ENCODE results near the gene ACVR1C. TPM values are rescaled to one million over a fixed set of nuclear protein-coding genes. Genes with fewer than 3 reads are reported as not detected.

Gene ACVR1C
- total and polyA plus RNA-seq, 2 of the 8 experiments (the other 6 are each of a cell fraction or from before 2014, with no cell fraction given), result 0.21 to 0.52 TPM

DNA sequence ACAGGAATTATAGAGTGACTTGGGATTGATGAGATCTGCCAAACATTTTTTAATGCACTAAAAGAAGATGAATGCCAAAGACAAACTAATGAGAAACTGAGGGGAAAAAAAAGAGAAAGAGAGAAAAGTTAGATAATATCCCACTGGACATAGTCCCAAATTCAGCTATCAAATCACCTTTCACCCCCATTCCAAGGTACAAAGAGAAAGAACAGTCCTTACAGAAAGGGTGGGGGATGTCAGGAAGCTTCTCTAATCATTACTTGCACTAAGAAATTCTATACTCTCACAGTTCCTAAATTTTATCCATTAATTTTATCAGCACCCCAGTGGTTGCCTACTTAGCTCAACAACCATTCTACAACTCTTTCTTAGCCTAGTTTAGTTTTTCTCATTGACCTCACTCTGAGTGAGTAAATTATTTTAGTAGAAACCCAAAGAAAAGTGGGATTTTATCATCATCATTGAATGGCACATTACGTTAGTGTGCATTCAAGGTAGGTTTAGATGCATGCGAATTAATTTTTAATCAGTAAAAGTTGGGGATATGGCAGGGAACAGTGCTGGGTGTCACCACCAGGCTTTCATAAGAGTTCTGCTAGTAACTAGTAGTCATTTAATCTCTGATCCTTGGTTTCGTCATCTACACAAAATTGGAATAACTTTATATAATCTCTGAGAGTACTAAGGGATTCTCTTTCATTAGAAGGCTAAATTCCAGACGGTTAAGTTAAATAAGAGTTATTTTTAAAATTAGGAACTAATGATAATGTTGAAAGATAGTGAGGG is 99.5 kb downstream of the ACVR1C start:
- H3K27me3 ChIP-seq (replicated peaks in 1 of 4; ENCODE audit: control insufficient read depth in 3 of 4, extremely low read depth in 1 of 4, insufficient read depth in 3 of 4, low read length in 3 of 4), result no peaks in the 10 kb centered on the region
- H3K23ac ChIP-seq (ENCODE audit: insufficient read length), result no peak overlapping the region
- no peak overlapping the region for H2BK5ac ChIP-seq (ENCODE audit: low read depth, low read length)
- ChIA-PET CTCF (ENCODE audit: partially characterized antibody) (interaction anchor here (1.3 kb wide), 2 partner anchors 69 to 193 kb away, joined by 3 read pairs; no protein-coding TSS in a partner anchor), POLR2A (ENCODE audit: partially characterized antibody) (no interaction called here)
- H4K20me1 ChIP-seq (replicated peaks in 1 of 2; ENCODE audit: control insufficient read depth in 1 of 2, insufficient read depth in 2 of 2, low read length in 2 of 2), result no peaks in the 10 kb centered on the region
- H3K4me1 ChIP-seq (replicated peaks in 1 of 4; ENCODE audit: control insufficient read depth in 3 of 4, insufficient read depth in 4 of 4, low read length in 3 of 4), result no peaks in the 10 kb centered on the region
- DNase-seq (ENCODE audit: low read depth in 1 of 2, low spot score in 2 of 2), result no peak
- no peak overlapping the region for H3K56ac ChIP-seq (replicated peaks; ENCODE audit: insufficient read length, low read depth, low read length)
- FAIRE-seq, result no peak
- no peak overlapping the region for H3K18ac ChIP-seq (ENCODE audit: extremely low read depth, low read length)
- no peaks in the 10 kb centered on the region for H3K9me3 ChIP-seq (ENCODE audit: insufficient read depth in 2 of 2, low read depth in 1 of 2, low read length in 1 of 2)
- no peaks in the 10 kb centered on the region for H3K36me3 ChIP-seq (ENCODE audit: control insufficient read depth in 2 of 4, insufficient read depth in 4 of 4, low read length in 3 of 4)
- H3K23me2 ChIP-seq (ENCODE audit: low read depth, low read length), result no peaks in the 10 kb centered on the region
- WGBS, 2 experiments (ENCODE audit: extremely low coverage in 1 of 2, insufficient coverage in 1 of 2, insufficient read length in 1 of 2, insufficient replicate concordance in 2 of 2, low coverage in 1 of 2, low lambda C conversion rate in 2 of 2, missing lambda C conversion rate in 1 of 2), result 98% methylated on average over 4 of the region's 4 CpGs; no CpG with 5 or more reads in 1 of the 2 experiments
- no peak overlapping the region for H3K4me3 ChIP-seq (ENCODE audit: extremely low read depth in 1 of 4, insufficient read depth in 2 of 4, low read depth in 3 of 4, low read length in 4 of 4)
- no peak overlapping the region for H4K8ac ChIP-seq (ENCODE audit: extremely low read depth, insufficient read depth, low read length)
- H3K79me2 ChIP-seq (ENCODE audit: control insufficient read depth in 1 of 2, insufficient read depth in 2 of 2, low read length in 2 of 2), result no peaks in the 10 kb centered on the region
- no peak overlapping the region for H3K27ac ChIP-seq (ENCODE audit: low read depth, low read length)
- no peak overlapping the region for H2AK5ac ChIP-seq (ENCODE audit: low read depth, low read length)
- no peak overlapping the region for H3K14ac ChIP-seq (ENCODE audit: insufficient read length)
- H3K79me1 ChIP-seq (ENCODE audit: low read depth, low read length), result no peaks in the 10 kb centered on the region
- no peak overlapping the region for H2BK15ac ChIP-seq (ENCODE audit: low read length)
- H2AFZ ChIP-seq (ENCODE audit: low read length), result no peak overlapping the region
- no peak overlapping the region for H4K5ac ChIP-seq (ENCODE audit: insufficient read length, low read depth, low read length)
- no peak overlapping the region for H3K4me2 ChIP-seq (ENCODE audit: insufficient read depth in 1 of 2, low read depth in 2 of 2, low read length in 2 of 2)
- no peak overlapping the region for H2BK120ac ChIP-seq (replicated peaks; ENCODE audit: low read depth, low read length)
- no peak overlapping the region for H3K9ac ChIP-seq (replicated peaks in 1 of 4; ENCODE audit: extremely low read depth in 1 of 4, low read depth in 3 of 4, low read length in 3 of 4)
- no peak overlapping the region for H3K4ac ChIP-seq (replicated peaks; ENCODE audit: insufficient read length, low read depth, low read length)
- H2BK20ac ChIP-seq (ENCODE audit: low read length), result no peak overlapping the region
- H2BK12ac ChIP-seq (ENCODE audit: low read depth, low read length), result no peak overlapping the region
- H4K91ac ChIP-seq (replicated peaks; ENCODE audit: insufficient read length, low read length), result no peak overlapping the region
- TF ChIP-seq YY1 (IDR thresholded peaks at IDR 0.05; ENCODE audit: low read depth, low read length) (no peak), SP1 (IDR thresholded peaks at IDR 0.05; ENCODE audit: low read depth, low read length) (no peak), CTCF (IDR thresholded peaks at IDR 0.05; ENCODE audit: control extremely low read depth in 1 of 3, insufficient read depth in 1 of 3, low read depth in 1 of 3, low read length in 3 of 3) (no peak), HDAC6 (IDR thresholded peaks at IDR 0.05; ENCODE audit: low read depth, low read length) (no peak), CEBPB (IDR thresholded peaks at IDR 0.05; ENCODE audit: low read depth, low read length) (no peak), BCL11A (IDR thresholded peaks at IDR 0.05; ENCODE audit: low read depth in 2 of 2, low read length in 2 of 2) (no peak), E2F6 (IDR thresholded peaks at IDR 0.05) (no peak), EZH2 (IDR thresholded peaks at IDR 0.05; ENCODE audit: low read depth, low read length, severe bottlenecking) (no peak), ZNF274 (IDR thresholded peaks at IDR 0.05; ENCODE audit: borderline replicate concordance, extremely low read depth, low read length) (no peak), NRF1 (IDR thresholded peaks at IDR 0.05; ENCODE audit: low read depth, low read length) (no peak)

Data from H1 (cell line).